ENCODE data around the gene TBCC.

DNA sequence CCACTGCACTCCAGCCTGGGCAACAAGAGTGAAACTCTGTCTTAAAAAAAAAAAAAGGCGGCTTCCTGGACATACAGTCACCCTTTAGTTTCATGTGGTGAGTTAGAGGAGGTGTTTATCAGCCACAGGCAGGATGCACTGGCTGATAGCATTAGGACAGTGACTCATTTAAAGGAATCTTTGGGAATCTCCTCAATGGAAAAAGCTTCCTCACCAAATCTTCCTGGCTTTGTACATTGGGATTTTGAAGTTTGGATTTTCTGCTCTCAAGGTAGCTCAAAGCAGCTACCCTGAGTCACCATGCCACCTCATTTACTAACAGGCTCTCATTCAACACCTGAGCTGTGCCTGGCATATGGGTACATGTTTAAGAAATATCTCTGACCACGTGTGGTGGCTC lies 43.7 kb downstream of the TBCC start:
- no peak for TF ChIP-seq POLR2A (IDR thresholded peaks at IDR 0.05)
- TF ChIP-seq, protein P1, sequence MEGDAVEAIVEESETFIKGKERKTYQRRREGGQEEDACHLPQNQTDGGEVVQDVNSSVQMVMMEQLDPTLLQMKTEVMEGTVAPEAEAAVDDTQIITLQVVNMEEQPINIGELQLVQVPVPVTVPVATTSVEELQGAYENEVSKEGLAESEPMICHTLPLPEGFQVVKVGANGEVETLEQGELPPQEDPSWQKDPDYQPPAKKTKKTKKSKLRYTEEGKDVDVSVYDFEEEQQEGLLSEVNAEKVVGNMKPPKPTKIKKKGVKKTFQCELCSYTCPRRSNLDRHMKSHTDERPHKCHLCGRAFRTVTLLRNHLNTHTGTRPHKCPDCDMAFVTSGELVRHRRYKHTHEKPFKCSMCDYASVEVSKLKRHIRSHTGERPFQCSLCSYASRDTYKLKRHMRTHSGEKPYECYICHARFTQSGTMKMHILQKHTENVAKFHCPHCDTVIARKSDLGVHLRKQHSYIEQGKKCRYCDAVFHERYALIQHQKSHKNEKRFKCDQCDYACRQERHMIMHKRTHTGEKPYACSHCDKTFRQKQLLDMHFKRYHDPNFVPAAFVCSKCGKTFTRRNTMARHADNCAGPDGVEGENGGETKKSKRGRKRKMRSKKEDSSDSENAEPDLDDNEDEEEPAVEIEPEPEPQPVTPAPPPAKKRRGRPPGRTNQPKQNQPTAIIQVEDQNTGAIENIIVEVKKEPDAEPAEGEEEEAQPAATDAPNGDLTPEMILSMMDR (IDR thresholded peaks at IDR 0.05), result no peak
